Activated CD8-positive, alpha-beta memory T cell treated with anti-CD3 and anti-CD28 coated beads for 36 hours (primary cell): ENCODE measurements around the gene AP2A2. TPM values are rescaled to one million over a fixed set of nuclear protein-coding genes. Genes with fewer than 3 reads are reported as not detected.

Experiments
- CTCF ChIA-PET: fragments of 350-600 bp; sonication (Branson Sonifier 250); formaldehyde crosslinking; loops from one replicate; lab custom pipeline; 2021; ENCODE audit warnings: antibody characterized with exemption; lab: Charles Lee
- POLR2A ChIA-PET: fragments of 350-600 bp; sonication (Branson Sonifier 250); formaldehyde crosslinking; loops from one replicate; lab custom pipeline; 2021; ENCODE audit warnings: antibody characterized with exemption; lab: Charles Lee
- total RNA-seq, 2 experiments: library from RNA; stranded (reverse); gene quantifications; one replicate each; pipeline ENCODE4 v1.2.3, GENCODE V29; 2021

AP2A2 gene
- total RNA-seq, 2 experiments from 2014 or later = 37.8 to 38.3 TPM

GRCh38 chr11:981764-982163 lies 56.1 kb downstream of the AP2A2 start:
- POLR2A ChIA-PET = no interaction called here
- CTCF ChIA-PET = no interaction called here

GRCh38 chr11:984546-984945 lies 58.9 kb downstream of the AP2A2 start:
- ChIA-PET CTCF (no interaction called here), POLR2A (no interaction called here)

- POLR2A ChIA-PET = no interaction called here
- CTCF ChIA-PET = no interaction called here
Measured at GRCh38 chr11:985406-985805, 59.7 kb downstream of the AP2A2 start.

GRCh38 chr11:985848-986247 lies 60.2 kb downstream of the AP2A2 start:
- CTCF ChIA-PET = no interaction called here
- POLR2A ChIA-PET = no interaction called here

GRCh38 chr11:986270-986951 lies 60.7 kb downstream of the AP2A2 start:
- ChIA-PET POLR2A (no interaction called here), CTCF (no interaction called here)

- CTCF ChIA-PET = no interaction called here
- POLR2A ChIA-PET = interaction anchor here (0.7 kb wide), 1 partner anchor 10 kb away, joined by 3 read pairs; no protein-coding TSS in a partner anchor
Measured at GRCh38 chr11:986952-987305, 61.3 kb downstream of the AP2A2 start.

GRCh38 chr11:987671-988070 lies 62.0 kb downstream of the AP2A2 start:
- ChIA-PET CTCF (interaction anchor here (0.6 kb wide), 1 partner anchor 150 kb away, joined by 3 read pairs; no protein-coding TSS in a partner anchor), POLR2A (interaction anchor here (0.7 kb wide), 1 partner anchor 10 kb away, joined by 3 read pairs; no protein-coding TSS in a partner anchor)

- ChIA-PET POLR2A (no interaction called here), CTCF (no interaction called here)
Measured at GRCh38 chr11:990101-990500, 64.4 kb downstream of the AP2A2 start.

- CTCF ChIA-PET = no interaction called here
- POLR2A ChIA-PET = no interaction called here
Measured at GRCh38 chr11:991034-991433, 65.4 kb downstream of the AP2A2 start.

- CTCF ChIA-PET = no interaction called here
- POLR2A ChIA-PET = no interaction called here
Measured at GRCh38 chr11:991711-992307, 66.1 kb downstream of the AP2A2 start.

GRCh38 chr11:992577-992976 lies 66.9 kb downstream of the AP2A2 start:
- CTCF ChIA-PET = no interaction called here
- POLR2A ChIA-PET = no interaction called here

- ChIA-PET POLR2A (no interaction called here), CTCF (interaction anchor here (0.5 kb wide), 1 partner anchor 77 kb away, joined by 3 read pairs; no protein-coding TSS in a partner anchor)
Measured at GRCh38 chr11:993632-994167, 68.0 kb downstream of the AP2A2 start.

- POLR2A ChIA-PET = no interaction called here
- CTCF ChIA-PET = no interaction called here
Measured at GRCh38 chr11:995044-995751, 69.5 kb downstream of the AP2A2 start.

- ChIA-PET POLR2A (no interaction called here), CTCF (interaction anchor here (0.8 to 1.3 kb wide), 2 partner anchors 11 to 147 kb away, joined by 3 read pairs; no protein-coding TSS in a partner anchor)
Measured at GRCh38 chr11:995752-996420, 70.2 kb downstream of the AP2A2 start.

GRCh38 chr11:996681-997080 lies 71.0 kb downstream of the AP2A2 start:
- ChIA-PET CTCF (interaction anchor here (0.8 to 1.3 kb wide), 2 partner anchors 10 to 148 kb away, joined by 3 read pairs; no protein-coding TSS in a partner anchor), POLR2A (no interaction called here)

GRCh38 chr11:997907-998306 lies 72.2 kb downstream of the AP2A2 start:
- ChIA-PET POLR2A (no interaction called here), CTCF (no interaction called here)

- CTCF ChIA-PET = no interaction called here
Measured at GRCh38 chr11:999009-999408, 73.3 kb downstream of the AP2A2 start.

GRCh38 chr11:1000357-1001278 lies 74.9 kb downstream of the AP2A2 start:
- POLR2A ChIA-PET = no interaction called here
- CTCF ChIA-PET = no interaction called here

More at GRCh38 chr11:999009-999408, 73.3 kb downstream of the AP2A2 start:
- POLR2A ChIA-PET = no interaction called here
